ENCODE results near the gene LGR6.

Gene LGR6

DNA sequence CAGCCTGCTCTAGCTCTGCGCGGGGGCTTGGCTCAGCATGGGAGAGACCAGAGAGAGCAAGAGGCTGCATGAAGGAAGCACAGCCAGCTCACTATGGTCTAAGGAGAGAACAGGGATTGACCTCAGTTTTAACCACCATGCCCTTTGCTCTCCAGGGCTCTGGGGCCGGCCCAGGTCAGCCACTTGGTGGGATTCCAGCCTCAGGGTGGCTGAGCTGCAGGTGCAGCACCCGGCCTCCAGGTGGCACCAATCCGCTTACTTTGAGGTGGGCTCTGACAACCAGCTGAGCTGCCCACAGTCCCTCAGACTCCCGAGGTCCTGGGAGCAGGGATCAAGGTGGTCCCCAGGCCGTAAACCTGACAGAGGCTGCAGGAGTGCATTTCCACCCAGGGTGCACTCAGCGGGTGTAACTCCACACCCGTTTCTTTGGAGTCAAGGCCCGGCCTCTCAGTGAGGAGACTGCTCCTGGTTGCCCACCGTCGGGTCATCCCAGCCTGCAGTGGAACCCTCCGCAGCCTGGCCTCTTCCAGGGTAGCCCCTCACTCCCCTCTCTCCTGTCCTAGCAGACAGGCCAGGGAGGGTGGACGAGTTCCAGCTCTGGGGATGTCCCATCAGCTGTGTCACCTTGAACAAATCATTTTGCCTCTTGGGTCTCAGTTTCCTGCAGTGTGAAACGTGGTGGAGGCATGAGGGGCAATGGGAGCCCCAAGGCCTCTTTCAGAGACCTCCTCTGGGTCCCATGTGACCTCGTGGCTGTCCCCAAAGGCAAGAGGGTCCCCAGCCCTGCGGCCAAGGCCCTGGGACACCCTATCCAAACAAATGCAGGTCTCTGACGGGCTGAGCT is 607 bp upstream of the LGR6 start:
- TF ChIP-seq, protein P1, sequence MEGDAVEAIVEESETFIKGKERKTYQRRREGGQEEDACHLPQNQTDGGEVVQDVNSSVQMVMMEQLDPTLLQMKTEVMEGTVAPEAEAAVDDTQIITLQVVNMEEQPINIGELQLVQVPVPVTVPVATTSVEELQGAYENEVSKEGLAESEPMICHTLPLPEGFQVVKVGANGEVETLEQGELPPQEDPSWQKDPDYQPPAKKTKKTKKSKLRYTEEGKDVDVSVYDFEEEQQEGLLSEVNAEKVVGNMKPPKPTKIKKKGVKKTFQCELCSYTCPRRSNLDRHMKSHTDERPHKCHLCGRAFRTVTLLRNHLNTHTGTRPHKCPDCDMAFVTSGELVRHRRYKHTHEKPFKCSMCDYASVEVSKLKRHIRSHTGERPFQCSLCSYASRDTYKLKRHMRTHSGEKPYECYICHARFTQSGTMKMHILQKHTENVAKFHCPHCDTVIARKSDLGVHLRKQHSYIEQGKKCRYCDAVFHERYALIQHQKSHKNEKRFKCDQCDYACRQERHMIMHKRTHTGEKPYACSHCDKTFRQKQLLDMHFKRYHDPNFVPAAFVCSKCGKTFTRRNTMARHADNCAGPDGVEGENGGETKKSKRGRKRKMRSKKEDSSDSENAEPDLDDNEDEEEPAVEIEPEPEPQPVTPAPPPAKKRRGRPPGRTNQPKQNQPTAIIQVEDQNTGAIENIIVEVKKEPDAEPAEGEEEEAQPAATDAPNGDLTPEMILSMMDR (IDR thresholded peaks at IDR 0.05; ENCODE audit: low read length) = peak; percentile 81
- TF ChIP-seq EZH2 (IDR thresholded peaks at IDR 0.05; ENCODE audit: borderline replicate concordance, low read length) = no peak
- H3K9me3 ChIP-seq (ENCODE audit: low read length) = no peaks in the 10 kb centered on the region
- H3K9me2 ChIP-seq (ENCODE audit: low read depth, low read length) = no peaks in the 10 kb centered on the region
- no peaks in the 10 kb centered on the region for H3K4me1 ChIP-seq (ENCODE audit: insufficient read depth, low read length, severe bottlenecking)
- no peak overlapping the region for H3K9ac ChIP-seq (ENCODE audit: low read length)
- no peaks in the 10 kb centered on the region for H3K79me2 ChIP-seq (ENCODE audit: insufficient read depth, low read length)
- no peaks in the 10 kb centered on the region for H3K27me3 ChIP-seq (ENCODE audit: insufficient read depth, low read length)
- H2AFZ ChIP-seq (ENCODE audit: low read length) = no peak overlapping the region
- H4K20me1 ChIP-seq (ENCODE audit: insufficient read depth, low read length) = no peaks in the 10 kb centered on the region
- H3K36me3 ChIP-seq (ENCODE audit: insufficient read depth, low read length) = no peaks in the 10 kb centered on the region
- H3K4me3 ChIP-seq (ENCODE audit: low read depth, low read length, poor library complexity, severe bottlenecking) = no peak overlapping the region
- H3K27ac ChIP-seq (ENCODE audit: low read depth, low read length, poor library complexity, severe bottlenecking) = no peak overlapping the region
- H3K4me2 ChIP-seq (ENCODE audit: low read length) = no peak overlapping the region
- H3F3A ChIP-seq (ENCODE audit: insufficient read depth, low read length) = no peaks in the 10 kb centered on the region

GRCh38 chr1:202194328-202194648 is 689 bp downstream of the LGR6 start:
- H3K27ac ChIP-seq (ENCODE audit: low read depth, low read length, poor library complexity, severe bottlenecking) = no peak overlapping the region
- H3K79me2 ChIP-seq (ENCODE audit: insufficient read depth, low read length) = no peaks in the 10 kb centered on the region
- no peaks in the 10 kb centered on the region for H3K4me1 ChIP-seq (ENCODE audit: insufficient read depth, low read length, severe bottlenecking)
- H3K27me3 ChIP-seq (ENCODE audit: insufficient read depth, low read length) = no peaks in the 10 kb centered on the region
- H3K9me3 ChIP-seq (ENCODE audit: low read length) = no peaks in the 10 kb centered on the region
- H3K36me3 ChIP-seq (ENCODE audit: insufficient read depth, low read length) = no peaks in the 10 kb centered on the region
- no peaks in the 10 kb centered on the region for H3K9me2 ChIP-seq (ENCODE audit: low read depth, low read length)
- no peak overlapping the region for H3K9ac ChIP-seq (ENCODE audit: low read length)
- H3F3A ChIP-seq (ENCODE audit: insufficient read depth, low read length) = no peaks in the 10 kb centered on the region
- no peak for TF ChIP-seq EZH2 (IDR thresholded peaks at IDR 0.05; ENCODE audit: borderline replicate concordance, low read length)
- TF ChIP-seq, protein P1 (IDR thresholded peaks at IDR 0.05; ENCODE audit: low read length) = no peak
- no peak overlapping the region for H3K4me2 ChIP-seq (ENCODE audit: low read length)
- H4K20me1 ChIP-seq (ENCODE audit: insufficient read depth, low read length) = no peaks in the 10 kb centered on the region
- no peak overlapping the region for H2AFZ ChIP-seq (ENCODE audit: low read length)
- no peak overlapping the region for H3K4me3 ChIP-seq (ENCODE audit: low read depth, low read length, poor library complexity, severe bottlenecking)

DNA sequence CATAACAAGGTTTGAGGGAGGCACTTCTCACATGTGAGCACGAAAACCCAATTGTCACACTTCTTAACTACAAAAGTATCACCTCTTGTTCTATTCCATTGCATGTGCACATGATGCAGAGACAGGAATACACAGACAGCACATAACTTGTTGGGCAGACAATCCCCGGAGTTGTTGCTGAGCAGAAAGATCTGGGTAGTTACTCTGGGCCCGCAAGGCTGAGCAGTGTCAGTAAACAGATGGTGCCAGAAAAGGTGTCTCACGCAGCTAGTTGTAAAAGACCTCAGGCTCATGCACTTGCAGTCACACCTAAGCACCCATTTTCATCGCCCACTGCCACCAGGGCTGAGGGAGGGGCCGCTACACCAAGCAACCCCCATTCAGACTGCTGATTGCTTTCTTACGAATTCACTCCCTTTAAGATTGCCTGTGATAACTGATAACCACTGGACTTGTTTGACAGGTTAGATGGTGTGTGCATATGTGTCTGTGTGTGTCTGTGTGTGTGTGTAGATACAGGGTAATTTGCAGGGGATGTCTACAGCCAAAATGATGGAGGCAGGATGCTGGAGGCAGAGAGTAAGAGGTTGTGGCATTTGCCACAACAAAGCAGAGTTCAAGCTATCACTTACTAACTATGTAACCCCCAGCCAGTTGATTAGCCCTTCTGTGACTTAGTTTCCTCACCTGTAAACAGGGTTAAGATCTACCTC is 4.2 kb downstream of the LGR6 start:
- no peaks in the 10 kb centered on the region for H3K79me2 ChIP-seq (ENCODE audit: insufficient read depth, low read length)
- H2AFZ ChIP-seq (ENCODE audit: low read length) = no peak overlapping the region
- no peak overlapping the region for H3K27ac ChIP-seq (ENCODE audit: low read depth, low read length, poor library complexity, severe bottlenecking)
- no peak overlapping the region for H3K4me3 ChIP-seq (ENCODE audit: low read depth, low read length, poor library complexity, severe bottlenecking)
- H3K9ac ChIP-seq (ENCODE audit: low read length) = no peak overlapping the region
- no peaks in the 10 kb centered on the region for H4K20me1 ChIP-seq (ENCODE audit: insufficient read depth, low read length)
- TF ChIP-seq, protein P1 (IDR thresholded peaks at IDR 0.05; ENCODE audit: low read length) = no peak
- TF ChIP-seq EZH2 (IDR thresholded peaks at IDR 0.05; ENCODE audit: borderline replicate concordance, low read length) = no peak
- no peaks in the 10 kb centered on the region for H3K9me3 ChIP-seq (ENCODE audit: low read length)
- 0 out of 2 replicates have a peak, but pooled peaks cover 4% of the 10 kb centered on the region for H3K27me3 ChIP-seq (ENCODE audit: insufficient read depth, low read length)
- H3F3A ChIP-seq (ENCODE audit: insufficient read depth, low read length) = no peaks in the 10 kb centered on the region
- H3K36me3 ChIP-seq (ENCODE audit: insufficient read depth, low read length) = no peaks in the 10 kb centered on the region
- no peak overlapping the region for H3K4me2 ChIP-seq (ENCODE audit: low read length)
- H3K9me2 ChIP-seq (ENCODE audit: low read depth, low read length) = no peaks in the 10 kb centered on the region
- H3K4me1 ChIP-seq (ENCODE audit: insufficient read depth, low read length, severe bottlenecking) = no peaks in the 10 kb centered on the region

All from OCI-LY1 (cell line).